Upper lobe of right lung (tissue), 1 donor: ENCODE data around the gene MRPL11. TPM values are rescaled to one million over a fixed set of nuclear protein-coding genes. Genes with fewer than 3 reads are reported as not detected.

Experiments
- ATAC-seq: fragments of 200-7000 bp; cut with Tn5 transposase; one replicate; pipeline ENCODE4 v1.9.1; 2020; ENCODE audit warnings: mild to moderate bottlenecking, moderate library complexity
- DNase-seq: peaks from one replicate; pipeline ENCODE4 v3.0.0-alpha.2; 2020
- H3K27ac ChIP-seq: fragments of 200-600 bp; one replicate; pipeline ENCODE4 v1.8.0; 2022
- H3K27me3 ChIP-seq: fragments of 200-600 bp; one replicate; pipeline ENCODE4 v1.8.0; 2022; ENCODE audit warnings: mild to moderate bottlenecking
- H3K36me3 ChIP-seq: fragments of 200-600 bp; one replicate; pipeline ENCODE4 v1.8.0; 2022
- H3K4me1 ChIP-seq: fragments of 200-600 bp; one replicate; pipeline ENCODE4 v1.8.0; 2022
- H3K4me3 ChIP-seq: fragments of 200-600 bp; one replicate; pipeline ENCODE4 v1.8.0; 2022; ENCODE audit warnings: mild to moderate bottlenecking
- H3K9me3 ChIP-seq: fragments of 200-600 bp; one replicate; pipeline ENCODE4 v1.8.0; 2022
- intact Hi-C: fragments of 100-400 bp; cut with DNase I; formaldehyde crosslinking; loops from one replicate; pipeline ENCODE4 v1.11.0; 2022
- total RNA-seq: library from RNA; stranded (reverse); fragmentation: NEBNext Ultra II Directional; extraction: Animal tissue kit (Norgen Biotek cat#: 25700); gene quantifications from one replicate; pipeline ENCODE4 v1.2.1, GENCODE V29; 2021
- TF ChIP-seq, protein P1 (sequence below): fragments of 200-600 bp; IDR thresholded peaks from one replicate; pipeline ENCODE4 v1.8.0; 2022; ENCODE audit warnings: antibody characterized with exemption
- donor health status: DM: no; HTN: yes; CAD: no; lungs with severe emphysema.

MRPL11 gene
- total RNA-seq, 1 donor from 2014 or later = 31.3 TPM

DNA sequence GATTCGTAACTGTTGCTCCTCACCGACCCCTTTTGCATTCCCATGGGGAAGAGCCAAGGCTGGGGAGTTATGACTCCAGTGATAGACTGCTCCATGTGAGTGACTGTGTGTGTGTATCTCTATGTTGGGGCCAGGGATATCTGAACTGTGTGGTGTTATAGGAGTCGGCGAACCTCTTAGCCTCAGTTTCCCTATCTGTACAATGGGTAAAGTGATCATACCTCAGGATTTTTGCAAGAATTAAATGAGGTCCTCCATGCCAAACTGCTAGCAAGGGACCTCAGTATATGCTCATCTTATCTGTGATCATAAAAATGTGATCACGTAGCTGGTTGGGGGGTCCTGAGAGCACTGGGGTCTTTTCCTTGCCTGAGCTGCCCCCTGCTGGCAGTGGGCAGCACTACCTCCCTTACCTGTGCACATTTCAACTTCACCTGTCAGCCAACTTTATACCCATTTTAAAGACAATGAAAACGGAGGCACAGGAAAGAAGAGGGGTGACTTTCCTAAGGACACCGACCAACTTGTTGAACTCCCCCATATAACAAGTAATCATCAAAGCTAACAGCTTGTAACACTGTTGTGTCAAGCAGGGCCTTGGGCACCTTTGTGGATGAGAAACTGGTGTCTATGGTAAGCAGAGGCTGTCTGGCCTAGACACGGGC, 40.2 kb upstream of the MRPL11 start:
- ATAC-seq (no peak), DNase-seq (peak; percentile 54)
- TF ChIP-seq, protein P1, sequence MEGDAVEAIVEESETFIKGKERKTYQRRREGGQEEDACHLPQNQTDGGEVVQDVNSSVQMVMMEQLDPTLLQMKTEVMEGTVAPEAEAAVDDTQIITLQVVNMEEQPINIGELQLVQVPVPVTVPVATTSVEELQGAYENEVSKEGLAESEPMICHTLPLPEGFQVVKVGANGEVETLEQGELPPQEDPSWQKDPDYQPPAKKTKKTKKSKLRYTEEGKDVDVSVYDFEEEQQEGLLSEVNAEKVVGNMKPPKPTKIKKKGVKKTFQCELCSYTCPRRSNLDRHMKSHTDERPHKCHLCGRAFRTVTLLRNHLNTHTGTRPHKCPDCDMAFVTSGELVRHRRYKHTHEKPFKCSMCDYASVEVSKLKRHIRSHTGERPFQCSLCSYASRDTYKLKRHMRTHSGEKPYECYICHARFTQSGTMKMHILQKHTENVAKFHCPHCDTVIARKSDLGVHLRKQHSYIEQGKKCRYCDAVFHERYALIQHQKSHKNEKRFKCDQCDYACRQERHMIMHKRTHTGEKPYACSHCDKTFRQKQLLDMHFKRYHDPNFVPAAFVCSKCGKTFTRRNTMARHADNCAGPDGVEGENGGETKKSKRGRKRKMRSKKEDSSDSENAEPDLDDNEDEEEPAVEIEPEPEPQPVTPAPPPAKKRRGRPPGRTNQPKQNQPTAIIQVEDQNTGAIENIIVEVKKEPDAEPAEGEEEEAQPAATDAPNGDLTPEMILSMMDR = peak; percentile 75
- Histone ChIP-seq H3K9me3 (no peaks in the 10 kb centered on the region), H3K27me3 (no peaks in the 10 kb centered on the region), H3K36me3 (peaks cover 12% of the 10 kb centered on the region), H3K27ac (peak overlapping the region; percentile 98), H3K4me1 (peaks cover 15% of the 10 kb centered on the region), H3K4me3 (peak overlapping the region; percentile 94)
- intact Hi-C loops = no loop called here

- Histone ChIP-seq H3K4me3 (no peak overlapping the region), H3K27ac (no peak overlapping the region), H3K4me1 (peaks cover 15% of the 10 kb centered on the region), H3K27me3 (no peaks in the 10 kb centered on the region), H3K36me3 (peaks cover 3% of the 10 kb centered on the region), H3K9me3 (no peaks in the 10 kb centered on the region)
- ATAC-seq (no peak), DNase-seq (peak; percentile 51)
- TF ChIP-seq, protein P1 = no peak
- intact Hi-C loops = no loop called here
Measured at GRCh38 chr11:66477263-66478201, 38.9 kb upstream of the MRPL11 start.

DNA sequence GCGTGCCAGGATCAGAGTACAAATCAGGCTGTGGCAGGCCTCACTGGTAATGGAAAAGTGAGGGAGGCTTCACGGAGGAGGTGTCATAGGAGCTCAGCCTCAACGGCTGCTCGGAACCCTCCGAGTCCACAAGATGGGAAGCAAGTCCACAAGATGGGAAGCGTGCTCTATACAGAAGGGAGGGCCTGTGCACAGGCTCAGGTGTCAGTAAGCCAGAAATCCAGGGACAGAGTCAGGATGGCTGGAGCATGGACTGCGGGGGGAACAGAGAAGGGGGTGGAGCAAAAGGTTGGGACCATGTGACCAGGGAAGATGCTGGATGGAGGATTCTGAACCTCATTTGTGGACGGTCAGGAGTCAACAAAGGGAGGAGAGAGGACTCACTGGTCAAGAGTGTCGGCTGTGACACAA, 38.2 kb upstream of the MRPL11 start:
- intact Hi-C loops = no loop called here
- Histone ChIP-seq H3K36me3 (peaks cover 7% of the 10 kb centered on the region), H3K9me3 (no peaks in the 10 kb centered on the region), H3K27ac (no peak overlapping the region), H3K4me3 (no peak overlapping the region), H3K4me1 (peaks cover 15% of the 10 kb centered on the region), H3K27me3 (no peaks in the 10 kb centered on the region)
- DNase-seq = no peak
- no peak for ATAC-seq
- TF ChIP-seq, protein P1 = no peak

GRCh38 chr11:66476173-66476840, 37.7 kb upstream of the MRPL11 start:
- Histone ChIP-seq H3K36me3 (peaks cover 7% of the 10 kb centered on the region), H3K27ac (no peak overlapping the region), H3K9me3 (no peaks in the 10 kb centered on the region), H3K4me1 (peaks cover 15% of the 10 kb centered on the region), H3K27me3 (no peaks in the 10 kb centered on the region), H3K4me3 (no peak overlapping the region)
- intact Hi-C loops = no loop called here
- TF ChIP-seq, protein P1 = no peak
- no peak for DNase-seq
- ATAC-seq = no peak

GRCh38 chr11:66475349-66476172, 36.9 kb upstream of the MRPL11 start:
- no peak for DNase-seq

More at GRCh38 chr11:66475349-66476172, 36.9 kb upstream of the MRPL11 start:
- no peaks in the 10 kb centered on the region for H3K9me3 ChIP-seq
- ATAC-seq = no peak
- no peak overlapping the region for H3K27ac ChIP-seq
- H3K4me3 ChIP-seq = no peak overlapping the region
- intact Hi-C loops = no loop called here
- TF ChIP-seq, protein P1 = no peak
- peaks cover 10% of the 10 kb centered on the region for H3K4me1 ChIP-seq
- H3K36me3 ChIP-seq = peaks cover 7% of the 10 kb centered on the region
- no peaks in the 10 kb centered on the region for H3K27me3 ChIP-seq
